Upper lobe of left lung (tissue), 4 donors: ENCODE measurements around the gene ABCF1.

Experiments used
- POLR2A ChIP-seq, 4 donors: fragments of 450-650 bp; IDR thresholded peaks; one replicate each; pipeline ENCODE4 v1.5.1; 2016 to 2017; ENCODE audit warnings: antibody characterized with exemption in 4 of 4, mild to moderate bottlenecking in 2 of 4
- POLR2AphosphoS5 ChIP-seq, 2 donors: sonication (generic); formaldehyde crosslinking; IDR thresholded peaks; one replicate each; pipeline ENCODE4 v1.5.1; 2017; ENCODE audit warnings: antibody characterized with exemption in 2 of 2
- TF ChIP-seq, protein P1 (sequence below), 6 experiments: fragments of 450-650 bp in 4 of 6; fragments of 200-600 bp in 2 of 6; sonication (generic) in 2 of 6; IDR thresholded peaks; one replicate each; pipeline ENCODE4 v1.5.1; 2016 to 2019; ENCODE audit warnings: antibody characterized with exemption in 6 of 6

DNA sequence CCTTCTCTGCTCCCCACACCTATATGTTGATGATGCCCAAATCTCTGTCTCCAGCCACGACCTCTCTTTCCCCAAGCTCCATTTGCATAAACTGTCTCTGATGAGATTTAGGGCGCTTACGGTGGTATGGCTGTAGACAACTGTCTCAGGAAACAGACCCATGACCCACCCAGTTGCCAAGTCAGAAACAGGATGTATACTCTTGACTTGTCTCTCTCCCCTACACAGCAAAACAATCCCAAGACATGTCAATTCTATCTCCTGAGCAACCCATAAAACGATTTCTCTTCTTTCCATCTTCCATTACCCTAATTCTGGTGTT is 28.9 kb upstream of the ABCF1 start:
- no peak for TF ChIP-seq POLR2AphosphoS5 (IDR thresholded peaks at IDR 0.05)
- TF ChIP-seq, protein P1, sequence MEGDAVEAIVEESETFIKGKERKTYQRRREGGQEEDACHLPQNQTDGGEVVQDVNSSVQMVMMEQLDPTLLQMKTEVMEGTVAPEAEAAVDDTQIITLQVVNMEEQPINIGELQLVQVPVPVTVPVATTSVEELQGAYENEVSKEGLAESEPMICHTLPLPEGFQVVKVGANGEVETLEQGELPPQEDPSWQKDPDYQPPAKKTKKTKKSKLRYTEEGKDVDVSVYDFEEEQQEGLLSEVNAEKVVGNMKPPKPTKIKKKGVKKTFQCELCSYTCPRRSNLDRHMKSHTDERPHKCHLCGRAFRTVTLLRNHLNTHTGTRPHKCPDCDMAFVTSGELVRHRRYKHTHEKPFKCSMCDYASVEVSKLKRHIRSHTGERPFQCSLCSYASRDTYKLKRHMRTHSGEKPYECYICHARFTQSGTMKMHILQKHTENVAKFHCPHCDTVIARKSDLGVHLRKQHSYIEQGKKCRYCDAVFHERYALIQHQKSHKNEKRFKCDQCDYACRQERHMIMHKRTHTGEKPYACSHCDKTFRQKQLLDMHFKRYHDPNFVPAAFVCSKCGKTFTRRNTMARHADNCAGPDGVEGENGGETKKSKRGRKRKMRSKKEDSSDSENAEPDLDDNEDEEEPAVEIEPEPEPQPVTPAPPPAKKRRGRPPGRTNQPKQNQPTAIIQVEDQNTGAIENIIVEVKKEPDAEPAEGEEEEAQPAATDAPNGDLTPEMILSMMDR (IDR thresholded peaks at IDR 0.05) = no peak
- no peak for TF ChIP-seq POLR2A (IDR thresholded peaks at IDR 0.05)
